GM12891 (cell line): ENCODE measurements around the gene FAM193A.
A peak's percentile ranks its signal among the peaks of the same experiment; 100 is the strongest.

Experiments used
- DNase-seq: peaks from one replicate; pipeline ENCODE4 v3.0.0; 2011; ENCODE audit warnings: low spot score; ENCODE audit not compliant: insufficient read length
- FAIRE-seq: peaks from 2 replicates; lab custom pipeline; 2011; peaks lifted over from hg19 to GRCh38; lab: Jason Lieb, UNC
- PAX5 ChIP-seq: IDR thresholded peaks from 2 replicates; pipeline ENCODE4 v1.6.1; 2011; ENCODE audit warnings: low read length, moderate library complexity, mild to moderate bottlenecking; ENCODE audit not compliant: insufficient read depth, severe bottlenecking
- POLR2A ChIP-seq: IDR thresholded peaks from 2 replicates; pipeline ENCODE4 v1.6.1; 2011; ENCODE audit warnings: low read depth, low read length, control low read depth
- POLR2AphosphoS5 ChIP-seq: IDR thresholded peaks from 2 replicates; pipeline ENCODE4 v1.6.1; 2011; ENCODE audit warnings: low read depth, low read length, control low read depth
- POU2F2 ChIP-seq: IDR thresholded peaks from 2 replicates; pipeline ENCODE4 v1.6.1; 2011; ENCODE audit warnings: low read depth, mild to moderate bottlenecking, control low read depth, low read length, moderate library complexity
- SPI1 ChIP-seq: IDR thresholded peaks from 2 replicates; pipeline ENCODE4 v1.6.1; 2011; ENCODE audit warnings: low read depth, low read length, control low read depth
- TAF1 ChIP-seq: IDR thresholded peaks from 2 replicates; pipeline ENCODE4 v1.6.1; 2011; ENCODE audit warnings: low read depth, low read length, control low read depth

The FAM193A gene

GRCh38 chr4:2742823-2743517, 206.5 kb downstream of the FAM193A start:
- no peak for TF ChIP-seq POLR2AphosphoS5
- TF ChIP-seq POLR2A: 0 out of 2 replicates have a peak, but pooled peaks have one; percentile 20
- no peak for TF ChIP-seq TAF1
- 0 out of 2 replicates have a peak, but pooled peaks have one; percentile 1 for TF ChIP-seq SPI1
- TF ChIP-seq POU2F2: no peak
- no peak for TF ChIP-seq PAX5
- DNase-seq: no peak

GRCh38 chr4:2743518-2744445, 207.3 kb downstream of the FAM193A start:
- FAIRE-seq (no peak), DNase-seq (no peak)
- no peak for TF ChIP-seq SPI1

More at GRCh38 chr4:2742823-2743517, 206.5 kb downstream of the FAM193A start:
- FAIRE-seq: no peak

DNA sequence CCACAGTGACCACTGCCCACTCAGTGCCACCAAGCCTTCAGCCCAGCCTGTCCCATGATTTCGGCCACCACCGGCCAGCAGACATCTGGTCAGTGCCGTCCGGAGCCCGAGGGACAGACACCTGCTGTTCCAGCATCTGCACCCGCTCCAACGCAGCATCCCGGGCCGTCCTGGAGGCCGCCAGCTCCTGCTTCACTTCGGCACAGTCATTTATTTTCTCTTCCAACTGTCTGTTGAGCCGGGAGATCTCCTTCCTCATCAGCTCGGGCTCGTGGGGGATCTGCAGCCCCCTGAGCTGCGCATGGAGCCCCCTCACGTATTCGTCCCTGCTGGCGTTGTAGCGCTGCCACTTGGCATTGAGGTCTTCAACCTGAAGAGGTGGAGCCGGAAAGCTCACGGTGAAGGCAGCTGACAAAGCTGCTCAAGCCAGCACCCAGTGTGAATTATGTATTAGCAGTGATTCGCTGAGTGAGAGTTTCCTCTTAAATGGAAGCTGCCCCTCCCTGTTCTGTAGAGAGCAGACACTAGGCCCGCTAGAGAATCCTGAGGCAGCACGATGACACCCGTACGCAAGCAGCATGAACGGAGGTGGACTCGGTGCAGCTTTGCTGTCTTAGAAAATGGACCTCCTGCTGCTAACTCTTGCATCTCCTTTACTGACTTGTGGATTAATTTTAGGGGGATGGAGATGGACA, 208.3 kb downstream of the FAM193A start:
- FAIRE-seq: no peak
- no peak for TF ChIP-seq POLR2AphosphoS5
- TF ChIP-seq SPI1: no peak
- no peak for TF ChIP-seq TAF1
- TF ChIP-seq POU2F2: no peak
- TF ChIP-seq POLR2A: no peak
- no peak for TF ChIP-seq PAX5
- no peak for DNase-seq

DNA sequence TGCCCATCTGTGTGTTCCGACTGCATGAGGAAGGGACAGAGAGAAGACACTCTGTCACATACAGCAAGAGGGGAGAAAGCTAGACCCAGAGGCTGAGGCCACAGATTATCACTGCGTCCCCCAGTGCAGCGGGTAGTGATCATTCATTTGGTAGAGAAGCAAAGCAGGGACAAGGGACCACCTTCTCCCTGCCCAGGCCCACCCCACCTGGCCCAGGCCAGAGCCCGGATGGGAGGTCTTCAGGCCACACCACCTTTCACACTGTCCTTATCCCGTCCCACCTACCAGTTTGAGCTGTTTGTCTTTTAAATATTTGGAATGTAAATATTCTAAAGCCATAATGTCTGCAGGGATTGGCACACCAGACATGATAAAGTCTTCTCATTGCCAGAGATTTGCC, 209.1 kb downstream of the FAM193A start:
- DNase-seq: no peak
- TF ChIP-seq POLR2A (no peak), SPI1 (no peak), POU2F2 (no peak), TAF1 (no peak), POLR2AphosphoS5 (no peak), PAX5 (no peak)
- peak; percentile 48 for FAIRE-seq

DNA sequence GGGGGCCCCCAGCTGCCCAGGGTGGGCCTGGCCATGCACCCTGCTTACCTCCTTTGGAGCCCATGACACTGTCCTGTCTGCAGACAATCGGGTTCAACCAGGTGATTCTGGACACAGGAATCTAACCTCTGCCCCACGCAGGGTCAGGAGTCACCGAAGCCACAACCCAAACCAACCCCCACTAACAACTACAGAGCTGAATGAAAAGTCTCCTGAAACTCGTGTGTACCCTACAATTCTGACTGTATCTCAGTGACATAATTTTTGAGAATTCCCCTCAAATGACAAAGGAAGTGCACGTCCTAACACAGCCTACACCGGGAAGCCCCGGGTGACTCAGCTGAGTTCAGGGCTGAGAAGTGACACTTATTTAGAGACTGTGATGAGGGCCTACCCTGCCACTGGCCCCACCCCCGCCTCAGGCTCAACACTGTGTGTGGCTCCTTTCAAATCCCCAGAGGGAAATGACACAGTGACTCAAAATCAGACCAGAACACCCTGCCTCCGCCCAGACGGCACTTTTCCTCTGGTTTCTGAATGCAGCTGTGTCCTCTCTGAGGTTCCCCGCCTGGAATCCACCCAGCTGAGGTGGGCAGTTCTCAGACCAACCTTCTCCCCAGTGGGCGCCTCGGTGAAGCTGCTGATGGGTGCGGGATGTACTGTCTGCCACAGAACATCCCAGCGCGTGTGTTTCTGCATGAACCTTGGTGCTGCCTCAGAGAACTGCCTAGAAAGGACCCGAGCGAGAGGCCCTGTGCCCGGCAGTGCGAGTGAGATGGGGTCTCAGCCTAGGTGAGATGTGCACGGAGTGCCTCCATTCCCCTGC, 209.7 kb downstream of the FAM193A start:
- FAIRE-seq (peak; percentile 99), DNase-seq (peak; percentile 87)
- TF ChIP-seq PAX5 (no peak), POU2F2 (peak; percentile 69; the same call in 1 of the 2 replicates), TAF1 (no peak), POLR2A (peak; percentile 32; the same call in 1 of the 2 replicates), SPI1 (peak; percentile 71), POLR2AphosphoS5 (no peak)

GRCh38 chr4:2746891-2747695, 210.6 kb downstream of the FAM193A start:
- no peak for DNase-seq
- peak; percentile 66 for FAIRE-seq
- TF ChIP-seq TAF1: no peak
- TF ChIP-seq SPI1: no peak
- no peak for TF ChIP-seq POU2F2
- no peak for TF ChIP-seq POLR2AphosphoS5
- no peak for TF ChIP-seq PAX5
- 0 out of 2 replicates have a peak, but pooled peaks have one; percentile 27 for TF ChIP-seq POLR2A

DNA sequence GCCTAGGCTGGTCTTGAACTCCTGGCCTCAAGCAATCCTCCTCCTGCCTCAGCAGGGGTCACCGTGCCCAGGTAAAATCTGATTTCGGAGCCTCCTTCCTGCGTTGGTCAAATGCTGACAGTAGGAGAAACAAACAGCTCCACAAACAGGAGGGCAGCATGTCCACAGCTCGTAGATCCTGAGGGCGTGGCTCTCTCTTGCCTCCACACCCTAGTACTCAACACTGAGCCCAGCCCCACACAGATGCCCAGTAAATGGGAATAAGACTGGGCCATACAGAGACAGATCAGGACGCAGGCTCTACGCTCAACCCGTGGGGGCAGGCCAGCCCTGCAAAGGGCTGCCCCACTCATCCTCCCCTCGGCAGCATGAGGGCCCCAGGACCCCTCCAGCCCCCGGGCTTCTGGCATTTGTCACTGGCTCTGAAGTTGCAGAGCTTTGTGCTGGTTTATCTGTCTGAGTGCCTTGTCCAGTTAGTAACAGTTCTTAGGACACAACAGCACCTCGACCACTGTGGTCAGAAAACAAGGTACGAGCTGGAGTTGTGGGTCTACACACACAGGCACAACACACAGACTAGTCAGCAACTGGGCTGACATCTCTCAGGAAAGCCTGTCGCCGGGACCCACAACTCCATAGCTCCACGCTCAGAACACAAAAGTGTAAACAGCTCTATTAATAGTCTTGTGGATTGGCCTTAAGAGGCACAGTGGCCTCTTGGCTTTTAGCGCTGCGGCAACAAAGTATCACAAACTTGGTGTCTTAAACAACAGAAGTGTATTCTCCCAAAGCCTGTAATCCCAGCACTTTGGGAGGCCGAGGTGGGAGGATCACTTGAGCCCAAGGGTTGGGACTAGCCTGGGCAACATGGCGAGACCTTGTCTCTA, 214.5 kb downstream of the FAM193A start:
- no peak for DNase-seq
- no peak for TF ChIP-seq TAF1
- TF ChIP-seq SPI1: no peak
- TF ChIP-seq POLR2AphosphoS5: no peak
- TF ChIP-seq POU2F2: no peak
- TF ChIP-seq POLR2A: no peak
- no peak for TF ChIP-seq PAX5
- no peak for FAIRE-seq

GRCh38 chr4:2753436-2753835, 217.0 kb downstream of the FAM193A start:
- TF ChIP-seq POU2F2: no peak
- TF ChIP-seq TAF1: no peak
- TF ChIP-seq PAX5: no peak
- no peak for TF ChIP-seq POLR2AphosphoS5
- TF ChIP-seq SPI1: no peak
- TF ChIP-seq POLR2A: no peak
- FAIRE-seq (no peak), DNase-seq (no peak)
